ENCODE data around the gene SNAPIN. TPM values are rescaled to one million over a fixed set of nuclear protein-coding genes. Genes with fewer than 3 reads are reported as not detected.

SNAPIN gene
- total and polyA plus RNA-seq, 5 donors from 2014 or later: 21.5 to 120 (median 92.8) TPM

GRCh38 chr1:153685544-153686340 lies 27.2 kb downstream of the SNAPIN start:
- Histone ChIP-seq H3K36me3 (ENCODE audit: control insufficient read depth, insufficient read depth, low read length) (no peaks in the 10 kb centered on the region), H3K4me1 (ENCODE audit: control insufficient read depth, insufficient read depth, low read length, poor library complexity, severe bottlenecking) (peaks cover 3% of the 10 kb centered on the region), H3K27ac (ENCODE audit: insufficient read depth, low read length, poor library complexity, severe bottlenecking) (no peak overlapping the region), H3K9me3 (ENCODE audit: control insufficient read depth in 2 of 2, low read length in 2 of 2) (no peaks in the 10 kb centered on the region), H3K27me3 (ENCODE audit: control insufficient read depth, insufficient read depth, low read length) (peaks cover 6% of the 10 kb centered on the region), H3K4me3 (ENCODE audit: low read depth, low read length) (no peak overlapping the region)
- Mint-ChIP-seq H3K9me3 (peaks cover 0 to 1% (median 0%) of the 10 kb centered on the region in 7 donors), H3K27ac (no peak overlapping the region), H3K4me1 (peaks cover 0 to 3% (median 0%) of the 10 kb centered on the region in 4 donors), H3K36me3 (no peaks in the 10 kb centered on the region), H3K27me3 (peaks cover 41% of the 10 kb centered on the region), H3K4me3 (no peak overlapping the region)
- ATAC-seq (ENCODE audit: low read depth in 2 of 2) (no peak), DNase-seq (no peak)

- Histone ChIP-seq H3K27ac (ENCODE audit: insufficient read depth, low read length, poor library complexity, severe bottlenecking) (no peak overlapping the region), H3K4me3 (ENCODE audit: low read depth, low read length) (no peak overlapping the region), H3K4me1 (ENCODE audit: control insufficient read depth, insufficient read depth, low read length, poor library complexity, severe bottlenecking) (peaks cover 6% of the 10 kb centered on the region), H3K9me3 (ENCODE audit: control insufficient read depth in 2 of 2, low read length in 2 of 2) (no peaks in the 10 kb centered on the region), H3K36me3 (ENCODE audit: control insufficient read depth, insufficient read depth, low read length) (no peaks in the 10 kb centered on the region), H3K27me3 (ENCODE audit: control insufficient read depth, insufficient read depth, low read length) (peaks cover 4% of the 10 kb centered on the region)
- DNase-seq (no peak), ATAC-seq (ENCODE audit: low read depth in 2 of 2) (no peak)
- H3K4me1 Mint-ChIP-seq: peaks cover 0 to 7% (median 0%) of the 10 kb centered on the region in 4 donors
- H3K9me3 Mint-ChIP-seq: peaks cover 0 to 1% (median 0%) of the 10 kb centered on the region in 7 donors
- H3K27me3 Mint-ChIP-seq: peaks cover 25% of the 10 kb centered on the region
- no peak overlapping the region for H3K27ac Mint-ChIP-seq
- H3K36me3 Mint-ChIP-seq: no peaks in the 10 kb centered on the region
- no peak overlapping the region for H3K4me3 Mint-ChIP-seq
Measured at GRCh38 chr1:153687346-153688125, 29.0 kb downstream of the SNAPIN start.

DNA sequence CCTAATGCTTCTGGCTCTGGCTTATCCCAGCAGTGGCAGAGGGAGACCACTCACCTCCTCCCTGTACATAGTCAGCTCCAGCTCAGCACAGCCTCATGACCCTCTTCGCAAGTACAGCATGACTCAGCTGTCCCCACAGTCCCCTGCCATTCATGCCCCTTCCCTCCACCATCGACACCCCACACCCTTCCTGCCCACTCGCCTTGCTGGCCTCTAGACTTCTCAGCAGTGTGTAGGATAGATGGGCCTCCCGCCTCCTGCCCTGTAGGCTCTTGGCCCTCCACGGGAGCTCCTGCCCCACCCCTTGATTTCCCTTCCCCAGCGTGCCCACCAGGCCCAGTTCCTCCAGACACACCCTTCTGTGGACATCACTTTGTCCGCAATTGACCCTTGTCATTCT lies 29.8 kb downstream of the SNAPIN start:
- Mint-ChIP-seq H3K27ac (peak overlapping the region in 1 of 3 donors; percentile 28), H3K4me3 (no peak overlapping the region), H3K9me3 (peaks cover 0 to 1% (median 0%) of the 10 kb centered on the region in 7 donors), H3K27me3 (peaks cover 26% of the 10 kb centered on the region), H3K4me1 (peaks cover 0 to 7% (median 0%) of the 10 kb centered on the region in 4 donors), H3K36me3 (no peaks in the 10 kb centered on the region)
- Histone ChIP-seq H3K4me1 (ENCODE audit: control insufficient read depth, insufficient read depth, low read length, poor library complexity, severe bottlenecking) (peaks cover 6% of the 10 kb centered on the region), H3K27me3 (ENCODE audit: control insufficient read depth, insufficient read depth, low read length) (peaks cover 4% of the 10 kb centered on the region), H3K4me3 (ENCODE audit: low read depth, low read length) (no peak overlapping the region), H3K36me3 (ENCODE audit: control insufficient read depth, insufficient read depth, low read length) (no peaks in the 10 kb centered on the region), H3K9me3 (ENCODE audit: control insufficient read depth in 2 of 2, low read length in 2 of 2) (no peaks in the 10 kb centered on the region), H3K27ac (ENCODE audit: insufficient read depth, low read length, poor library complexity, severe bottlenecking) (no peak overlapping the region)
- no peak for DNase-seq
- ATAC-seq (ENCODE audit: low read depth in 2 of 2): no peak

GRCh38 chr1:153688736-153689328 lies 30.3 kb downstream of the SNAPIN start:
- H3K4me1 Mint-ChIP-seq: peaks cover 0 to 7% (median 0%) of the 10 kb centered on the region in 4 donors
- no peaks in the 10 kb centered on the region for H3K36me3 Mint-ChIP-seq
- H3K9me3 Mint-ChIP-seq: no peaks in the 10 kb centered on the region
- DNase-seq: no peak
- Histone ChIP-seq H3K27ac (ENCODE audit: insufficient read depth, low read length, poor library complexity, severe bottlenecking) (no peak overlapping the region), H3K36me3 (ENCODE audit: control insufficient read depth, insufficient read depth, low read length) (no peaks in the 10 kb centered on the region), H3K4me1 (ENCODE audit: control insufficient read depth, insufficient read depth, low read length, poor library complexity, severe bottlenecking) (peaks cover 6% of the 10 kb centered on the region), H3K9me3 (ENCODE audit: control insufficient read depth in 2 of 2, low read length in 2 of 2) (no peaks in the 10 kb centered on the region), H3K4me3 (ENCODE audit: low read depth, low read length) (no peak overlapping the region), H3K27me3 (ENCODE audit: control insufficient read depth, insufficient read depth, low read length) (peaks cover 3% of the 10 kb centered on the region)
- peak overlapping the region in 1 of 3 donors; percentile 28 for H3K27ac Mint-ChIP-seq
- ATAC-seq (ENCODE audit: low read depth in 2 of 2): no peak
- H3K4me3 Mint-ChIP-seq: no peak overlapping the region
- H3K27me3 Mint-ChIP-seq: peaks cover 28% of the 10 kb centered on the region

- peaks cover 0 to 7% (median 2%) of the 10 kb centered on the region in 4 donors for H3K4me1 Mint-ChIP-seq
- H3K4me3 Mint-ChIP-seq: no peak overlapping the region
- H3K27me3 ChIP-seq (ENCODE audit: control insufficient read depth, insufficient read depth, low read length): no peaks in the 10 kb centered on the region
- ATAC-seq (ENCODE audit: low read depth in 2 of 2) (no peak), DNase-seq (no peak)
- H3K27me3 Mint-ChIP-seq: peaks cover 13% of the 10 kb centered on the region
- H3K27ac ChIP-seq (ENCODE audit: insufficient read depth, low read length, poor library complexity, severe bottlenecking): no peak overlapping the region
- H3K27ac Mint-ChIP-seq: no peak overlapping the region
- H3K9me3 Mint-ChIP-seq: peaks cover 0 to 1% (median 0%) of the 10 kb centered on the region in 7 donors
- peaks cover 6% of the 10 kb centered on the region for H3K4me1 ChIP-seq (ENCODE audit: control insufficient read depth, insufficient read depth, low read length, poor library complexity, severe bottlenecking)
- H3K9me3 ChIP-seq (ENCODE audit: control insufficient read depth in 2 of 2, low read length in 2 of 2): no peaks in the 10 kb centered on the region
- no peak overlapping the region for H3K4me3 ChIP-seq (ENCODE audit: low read depth, low read length)
- no peaks in the 10 kb centered on the region for H3K36me3 Mint-ChIP-seq
- no peaks in the 10 kb centered on the region for H3K36me3 ChIP-seq (ENCODE audit: control insufficient read depth, insufficient read depth, low read length)
Measured at GRCh38 chr1:153693466-153693865, 35.0 kb downstream of the SNAPIN start.

GRCh38 chr1:153696741-153697140 lies 38.2 kb downstream of the SNAPIN start:
- H3K27ac ChIP-seq (ENCODE audit: insufficient read depth, low read length, poor library complexity, severe bottlenecking): no peak overlapping the region
- no peaks in the 10 kb centered on the region for H3K36me3 ChIP-seq (ENCODE audit: control insufficient read depth, insufficient read depth, low read length)
- H3K4me1 ChIP-seq (ENCODE audit: control insufficient read depth, insufficient read depth, low read length, poor library complexity, severe bottlenecking): no peaks in the 10 kb centered on the region
- Mint-ChIP-seq H3K9me3 (peaks cover 0 to 1% (median 0%) of the 10 kb centered on the region in 7 donors), H3K27ac (no peak overlapping the region), H3K4me1 (peaks cover 0 to 3% (median 0%) of the 10 kb centered on the region in 4 donors), H3K36me3 (no peaks in the 10 kb centered on the region), H3K27me3 (peaks cover 13% of the 10 kb centered on the region), H3K4me3 (no peak overlapping the region)
- DNase-seq (no peak), ATAC-seq (ENCODE audit: low read depth in 2 of 2) (no peak)
- no peaks in the 10 kb centered on the region for H3K9me3 ChIP-seq (ENCODE audit: control insufficient read depth in 2 of 2, low read length in 2 of 2)
- H3K27me3 ChIP-seq (ENCODE audit: control insufficient read depth, insufficient read depth, low read length): no peaks in the 10 kb centered on the region
- no peak overlapping the region for H3K4me3 ChIP-seq (ENCODE audit: low read depth, low read length)

DNA sequence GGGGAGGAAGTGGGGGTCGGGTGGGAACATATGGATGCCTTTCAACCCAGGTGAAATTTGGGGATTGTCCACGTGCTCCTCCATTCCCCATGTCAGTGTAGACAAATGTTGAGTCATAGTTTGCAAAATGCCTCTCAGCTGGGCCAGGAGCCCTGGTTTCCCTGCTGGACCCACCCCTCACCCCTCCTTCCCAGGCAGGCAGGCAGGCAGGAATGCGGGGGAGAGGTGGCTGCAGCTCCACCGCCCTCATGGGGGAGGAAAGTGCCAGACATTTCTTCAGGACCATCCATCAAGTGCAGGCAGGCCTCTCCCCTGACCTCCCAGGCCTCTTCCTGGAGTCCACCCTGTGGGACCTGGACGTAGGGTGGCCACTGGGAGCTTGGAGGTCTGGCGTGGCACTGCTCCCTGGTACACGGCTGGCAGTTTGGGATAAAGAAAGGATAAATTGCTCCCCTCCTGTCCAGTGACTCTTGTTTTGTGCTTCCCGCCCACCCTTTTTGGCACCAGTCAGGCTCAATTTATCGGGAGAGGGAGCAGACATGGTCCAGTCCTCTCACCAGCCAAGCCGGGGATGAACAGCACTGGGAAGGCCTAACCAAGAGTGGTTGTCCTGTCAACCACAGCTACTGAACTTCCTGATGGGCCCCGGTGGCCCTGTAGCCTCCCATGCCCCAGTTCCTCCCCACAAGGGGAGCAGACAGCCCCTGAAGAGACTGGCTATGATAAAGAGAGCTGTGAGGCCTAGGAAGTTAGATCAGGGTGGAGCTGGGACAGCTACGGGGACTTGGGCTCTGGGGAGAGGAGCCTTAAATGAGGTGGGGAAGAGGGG lies 38.9 kb downstream of the SNAPIN start:
- H3K27me3 ChIP-seq (ENCODE audit: control insufficient read depth, insufficient read depth, low read length): no peaks in the 10 kb centered on the region
- H3K4me1 ChIP-seq (ENCODE audit: control insufficient read depth, insufficient read depth, low read length, poor library complexity, severe bottlenecking): no peaks in the 10 kb centered on the region
- H3K27ac Mint-ChIP-seq: no peak overlapping the region
- H3K9me3 ChIP-seq (ENCODE audit: control insufficient read depth in 2 of 2, low read length in 2 of 2): no peaks in the 10 kb centered on the region
- H3K4me3 Mint-ChIP-seq: no peak overlapping the region
- peaks cover 12% of the 10 kb centered on the region for H3K27me3 Mint-ChIP-seq
- H3K4me3 ChIP-seq (ENCODE audit: low read depth, low read length): no peak overlapping the region
- peaks cover 0 to 1% (median 0%) of the 10 kb centered on the region in 7 donors for H3K9me3 Mint-ChIP-seq
- no peaks in the 10 kb centered on the region for H3K36me3 ChIP-seq (ENCODE audit: control insufficient read depth, insufficient read depth, low read length)
- no peak overlapping the region for H3K27ac ChIP-seq (ENCODE audit: insufficient read depth, low read length, poor library complexity, severe bottlenecking)
- H3K4me1 Mint-ChIP-seq: peaks cover 0 to 3% (median 0%) of the 10 kb centered on the region in 4 donors
- DNase-seq (no peak), ATAC-seq (ENCODE audit: low read depth in 2 of 2) (no peak)
- no peaks in the 10 kb centered on the region for H3K36me3 Mint-ChIP-seq

Data from CD4-positive, CD25-positive, alpha-beta regulatory T cell (primary cell).